Measurements from ENCODE around the gene TIMP2.
"Not testable (repeated sequence)": the region's sequence is repeated elsewhere in the genome, so short reads cannot be mapped to it uniquely, and the experiment has no call there.

The TIMP2 gene

DNA sequence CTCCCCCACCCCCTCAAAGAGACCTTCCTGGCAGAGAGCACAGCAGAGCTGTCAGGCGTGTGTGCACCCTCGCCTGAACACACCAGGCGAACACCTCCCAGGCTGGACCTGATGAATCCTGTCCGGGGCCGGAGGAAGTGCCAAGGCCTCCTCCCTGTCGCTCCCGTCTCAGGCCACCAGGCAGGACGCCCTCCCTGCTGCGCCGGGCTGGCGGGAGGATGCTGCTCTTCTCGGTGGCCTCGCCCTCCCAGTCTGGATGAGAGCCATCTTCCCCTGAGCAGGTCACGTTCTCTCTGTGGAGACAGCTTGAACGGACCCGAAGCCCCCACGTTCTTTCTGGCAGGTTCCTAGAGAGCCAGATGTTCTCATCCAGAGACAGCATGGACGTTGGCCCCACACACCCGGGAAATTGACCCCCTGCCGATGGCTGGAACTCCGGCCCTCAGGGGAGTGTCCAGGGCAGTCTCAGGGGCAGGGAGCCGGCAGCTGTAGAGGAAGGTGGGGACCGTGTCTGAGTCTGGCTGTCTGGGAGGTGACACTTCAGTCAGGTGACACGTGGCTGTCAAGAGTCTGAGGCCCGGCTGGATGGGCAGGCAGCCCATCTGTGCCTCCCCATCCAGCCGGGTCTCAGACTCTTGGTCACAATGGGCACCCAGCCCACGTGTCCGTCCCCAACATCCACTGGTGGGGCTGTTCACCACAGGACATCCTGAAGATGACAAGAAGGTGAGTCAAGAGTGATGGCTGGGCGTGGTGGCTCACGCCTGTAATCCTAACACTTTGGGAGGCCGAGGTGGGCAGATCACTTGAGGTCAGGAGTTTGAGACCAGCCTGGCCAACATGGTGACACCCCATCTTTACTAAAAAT lies 5.0 kb upstream of the TIMP2 start:
- no peak for DNase-seq

GRCh38 chr17:78925662-78926555 lies 722 bp upstream of the TIMP2 start:
- no peak for DNase-seq

- DNase-seq = no peak
Observed at GRCh38 chr17:78924481-78925151, 571 bp downstream of the TIMP2 start.

DNA sequence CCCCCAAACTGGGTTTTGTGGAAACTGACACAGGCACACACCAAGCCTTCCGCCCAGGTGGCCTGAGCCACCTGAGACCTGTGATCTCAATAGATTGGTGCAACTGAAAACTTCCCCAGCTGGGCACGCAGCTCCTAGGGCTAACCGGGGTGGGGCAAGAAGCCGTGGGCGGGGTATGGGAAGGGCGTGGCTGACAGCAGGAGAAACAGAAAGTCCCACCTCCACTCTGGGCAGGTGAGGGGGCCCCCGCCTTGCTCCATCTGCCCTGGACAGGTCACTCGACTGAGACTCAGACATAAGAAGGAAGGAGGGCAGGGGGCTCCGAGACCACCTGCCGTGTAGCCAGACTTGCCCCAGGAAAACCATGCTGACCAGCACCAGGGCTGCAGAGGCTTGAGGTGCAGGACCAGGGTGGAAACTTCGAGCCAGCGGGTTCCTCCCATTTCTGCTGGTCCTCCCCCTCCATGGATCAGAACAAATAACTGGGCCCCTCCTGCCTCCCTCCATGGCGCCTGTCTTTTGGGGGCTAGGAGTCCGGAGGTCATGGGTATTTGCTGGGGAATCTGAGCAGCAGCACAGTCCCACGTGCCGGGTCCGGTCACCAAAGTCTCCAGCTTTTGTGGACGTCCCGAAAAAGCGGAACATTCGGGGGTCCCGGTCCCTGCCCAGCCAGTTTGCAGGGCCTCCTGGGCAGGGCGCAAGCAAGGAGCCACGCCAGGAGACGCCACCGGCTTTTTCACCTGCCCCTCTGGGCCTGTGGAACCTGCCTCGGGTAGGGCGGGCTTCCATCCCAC lies 1.3 kb downstream of the TIMP2 start:
- DNase-seq = no peak

GRCh38 chr17:78922816-78923498 lies 2.2 kb downstream of the TIMP2 start:
- DNase-seq = no peak

- DNase-seq = no peak
Observed at GRCh38 chr17:78921437-78921971, 3.7 kb downstream of the TIMP2 start.

- DNase-seq = no peak
Observed at GRCh38 chr17:78920528-78920927, 4.7 kb downstream of the TIMP2 start.

DNA sequence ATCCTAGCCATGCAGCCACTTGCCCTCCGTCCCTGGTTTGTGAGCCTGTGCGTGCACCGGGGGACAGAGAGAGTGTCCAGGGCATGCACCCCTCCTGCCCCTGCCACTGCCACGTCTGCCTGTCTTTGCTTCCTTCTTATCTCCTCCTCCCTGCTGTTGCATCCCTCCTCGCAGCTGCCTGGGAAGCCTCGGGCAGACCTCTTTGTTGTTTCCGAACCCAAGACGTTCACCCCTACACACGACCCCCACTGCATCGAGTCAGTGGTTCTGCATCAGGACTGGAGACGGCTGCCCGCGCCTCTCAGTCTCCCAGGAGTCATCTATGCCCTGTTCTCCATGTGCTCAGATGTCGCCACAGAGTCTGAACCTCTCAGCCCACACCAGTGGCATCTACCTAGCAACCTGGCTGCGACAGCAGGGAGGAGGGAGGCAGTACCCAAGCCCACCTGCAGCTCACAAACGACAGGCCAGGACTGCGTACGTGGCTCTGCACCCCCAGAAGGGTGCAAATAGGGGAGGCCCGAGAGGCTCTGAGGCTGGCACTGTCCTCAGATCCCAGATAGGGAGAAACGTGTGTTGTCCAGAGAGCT lies 5.2 kb downstream of the TIMP2 start:
- no peak for DNase-seq

DNA sequence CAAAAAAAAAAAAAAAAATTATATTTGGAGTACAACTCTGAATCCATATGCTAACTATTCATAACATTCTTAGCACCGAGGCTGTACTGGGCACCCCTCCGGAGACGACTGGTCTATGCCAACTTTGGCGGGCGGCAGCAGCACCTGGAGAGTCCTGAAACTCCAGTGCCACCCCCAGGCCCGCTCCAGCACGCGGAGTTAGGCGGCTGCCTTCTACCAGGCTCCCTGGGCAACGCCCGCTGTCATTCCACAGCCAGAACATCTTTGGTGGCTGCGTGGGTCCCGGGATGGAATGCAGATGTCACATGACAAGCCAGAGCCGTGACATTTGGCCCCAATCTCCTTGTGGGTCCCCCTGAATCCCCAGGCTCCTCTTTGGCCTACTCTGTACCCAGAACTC lies 6.2 kb downstream of the TIMP2 start:
- DNase-seq = no peak

DNA sequence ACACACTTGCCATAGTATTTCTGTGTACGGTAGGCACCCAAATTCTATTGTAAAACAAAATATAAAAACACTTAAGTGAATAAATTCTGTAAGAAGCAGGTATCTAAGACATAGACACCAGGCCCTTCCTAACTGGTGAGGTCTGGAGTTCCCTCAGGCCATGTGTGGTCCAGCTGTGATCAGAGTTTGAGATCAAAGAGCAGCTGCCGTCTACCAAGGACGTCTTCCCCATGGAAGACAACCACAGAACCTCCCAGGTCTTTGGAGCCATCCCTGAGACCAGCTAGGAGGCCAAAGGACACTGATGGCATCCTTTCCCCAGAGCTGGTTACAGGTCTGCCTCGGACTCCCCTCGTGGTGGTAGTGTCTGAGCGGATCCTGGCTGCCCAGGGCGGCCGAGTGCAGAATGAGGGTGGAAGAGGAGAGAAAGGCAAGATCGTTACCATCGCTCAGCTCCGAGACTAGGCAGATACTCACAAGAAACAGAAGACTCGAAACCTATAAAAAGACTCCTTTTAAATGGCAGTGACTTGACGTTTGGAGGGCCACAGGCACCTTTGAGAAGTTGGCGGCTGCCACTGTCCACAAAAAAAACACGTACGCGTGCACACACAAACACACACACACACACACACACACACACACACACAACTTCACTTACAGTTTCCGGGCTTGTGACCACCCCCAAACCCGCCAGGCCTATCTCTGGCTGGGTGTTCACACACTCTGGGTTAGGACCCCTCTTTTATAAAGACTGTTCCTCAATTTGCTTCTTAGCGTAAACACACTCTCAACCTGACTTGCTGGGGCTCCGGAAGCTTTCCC lies 7.5 kb downstream of the TIMP2 start:
- DNase-seq = no peak

DNA sequence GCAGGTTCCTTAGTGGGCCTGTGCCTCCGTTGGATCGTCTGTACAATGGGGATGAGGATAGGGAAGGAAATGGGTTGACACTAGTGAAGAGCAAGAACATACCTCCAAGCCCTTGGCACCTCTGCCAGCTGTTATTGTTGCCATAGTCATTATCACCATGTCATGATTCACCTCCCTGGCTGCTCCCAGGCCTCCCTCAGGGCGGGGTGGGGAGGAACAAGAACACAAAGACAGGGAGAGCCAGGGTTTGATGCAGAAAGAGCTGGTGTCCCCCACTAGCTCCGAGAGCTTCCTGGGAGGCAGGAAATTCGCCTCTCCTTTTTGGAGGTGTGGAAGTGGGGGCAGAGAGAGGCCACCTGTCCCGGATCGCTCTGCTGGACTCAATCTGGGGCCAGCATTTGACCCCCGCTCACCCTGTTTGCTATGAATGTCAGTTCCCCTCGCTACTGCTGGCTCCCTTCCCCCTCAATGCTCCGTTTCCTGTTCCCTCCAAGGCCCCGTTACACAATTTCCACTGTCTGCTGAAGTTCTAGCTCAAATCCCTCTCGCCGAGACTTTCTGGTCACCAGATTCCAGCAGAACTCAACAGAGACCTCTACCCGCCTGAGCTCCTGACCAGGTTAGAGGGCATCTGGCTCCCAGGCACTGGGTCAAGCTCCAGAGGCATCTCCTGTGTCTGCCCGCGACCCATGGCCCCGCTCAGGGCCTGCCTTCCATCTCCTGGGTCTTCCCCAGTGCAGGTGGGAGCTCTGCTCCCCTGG lies 9.1 kb downstream of the TIMP2 start:
- no peak for DNase-seq

DNA sequence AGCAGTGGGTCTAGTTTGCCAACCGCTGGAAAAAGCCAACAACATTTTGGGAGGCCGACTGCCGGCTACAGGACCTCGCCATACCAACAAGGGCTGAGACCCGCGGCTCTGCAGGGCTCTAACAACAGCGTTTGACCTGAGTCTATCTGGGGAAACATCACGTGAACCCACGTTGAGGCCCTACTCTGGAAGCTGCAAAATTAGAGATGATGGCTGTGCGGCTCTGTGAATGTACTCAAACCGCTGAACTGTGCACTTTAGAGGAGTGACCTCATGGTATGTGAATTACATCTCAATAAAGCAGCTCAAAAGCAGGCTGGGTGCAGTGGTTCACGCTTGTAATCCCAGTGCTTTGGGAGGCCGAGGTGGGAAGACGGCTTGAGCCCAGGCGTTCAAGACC lies 12.1 kb downstream of the TIMP2 start:
- DNase-seq = no peak

DNA sequence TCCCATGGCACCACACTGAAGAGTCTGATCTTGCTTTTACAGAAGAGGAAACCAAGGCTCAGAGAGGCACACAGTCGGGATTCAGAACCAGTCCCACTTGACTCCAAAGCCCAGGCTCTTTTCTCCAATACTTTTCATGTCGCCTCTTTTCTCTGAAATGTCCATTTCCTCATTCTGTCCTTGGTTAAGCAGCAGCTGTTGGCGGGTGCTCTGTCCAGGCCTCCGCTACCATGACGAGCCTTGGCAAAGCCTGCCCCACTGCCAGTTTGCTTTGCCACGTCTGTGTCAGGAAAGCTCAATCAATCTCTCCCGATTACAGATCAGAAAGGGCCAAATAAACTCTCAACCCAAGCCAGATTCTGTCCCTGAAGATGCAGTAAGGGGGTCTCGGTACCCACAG lies 13.1 kb downstream of the TIMP2 start:
- DNase-seq = no peak

GRCh38 chr17:78911543-78911942 lies 13.6 kb downstream of the TIMP2 start:
- not testable (repeated sequence) for DNase-seq

- no peak for DNase-seq
Observed at GRCh38 chr17:78910497-78911284, 14.5 kb downstream of the TIMP2 start.

GRCh38 chr17:78908426-78908825 lies 16.8 kb downstream of the TIMP2 start:
- DNase-seq = no peak

- DNase-seq = no peak
Observed at GRCh38 chr17:78905541-78905940, 19.6 kb downstream of the TIMP2 start.

DNA sequence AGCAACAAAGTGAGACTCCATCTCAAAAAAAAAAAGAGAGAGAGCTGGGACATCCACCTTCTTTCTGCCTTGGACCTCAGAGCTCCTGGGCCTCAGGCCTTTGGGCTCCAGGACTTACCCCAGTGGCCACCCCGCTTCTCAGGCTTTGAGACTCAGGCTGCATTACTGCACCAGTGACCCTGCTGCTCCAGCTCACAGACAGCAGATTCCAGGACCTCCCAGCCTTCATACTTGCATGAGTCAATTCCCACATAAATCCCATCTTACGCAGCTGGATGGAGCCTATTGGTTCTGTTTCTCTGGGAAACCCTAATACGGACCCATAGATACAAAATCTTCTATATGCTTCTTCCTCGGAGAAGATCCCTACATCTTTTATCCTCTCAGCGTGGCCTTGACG lies 20.1 kb downstream of the TIMP2 start:
- no peak for DNase-seq

- no peak for DNase-seq
Observed at GRCh38 chr17:78904371-78904770, 20.8 kb downstream of the TIMP2 start.

All from NCI-H1105 (cell line).